Measurements from ENCODE around the gene DNM1. TPM values are rescaled to one million over a fixed set of nuclear protein-coding genes. Genes with fewer than 3 reads are reported as not detected.

Gene DNM1
- total and polyA plus RNA-seq, 4 donors: 1.2 to 23.7 (median 6.1) TPM

GRCh38 chr9:128174062-128174461 lies 29.1 kb upstream of the DNM1 start:
- Histone ChIP-seq H3K9ac (ENCODE audit: insufficient read depth in 1 of 2, low read length in 2 of 2) (no peak overlapping the region), H3K9me3 (ENCODE audit: control insufficient read depth in 4 of 4, insufficient read depth in 3 of 4, low read length in 3 of 4) (peaks cover 0 to 4% (median 0%) of the 10 kb centered on the region in 4 donors), H3K4me1 (ENCODE audit: control insufficient read depth in 5 of 5, insufficient read depth in 5 of 5, low read length in 5 of 5) (no peaks in the 10 kb centered on the region), H3K27ac (ENCODE audit: low read depth in 1 of 2, low read length in 1 of 2) (no peak overlapping the region), H3K27me3 (ENCODE audit: control insufficient read depth in 3 of 3, insufficient read depth in 3 of 3, low read length in 2 of 3) (no peaks in the 10 kb centered on the region), H3K4me3 (no peak overlapping the region), H3K36me3 (ENCODE audit: control insufficient read depth in 4 of 4, insufficient read depth in 4 of 4, low read length in 4 of 4) (peaks cover 31 to 50% (median 36%) of the 10 kb centered on the region in 4 donors)
- TF ChIP-seq CTCF (IDR thresholded peaks at IDR 0.05; ENCODE audit: control extremely low read depth, extremely low read depth): no peak
- 84 to 88% methylated on average over 4 of the region's 4 CpGs for WGBS, 2 donors
- no peak for ATAC-seq (ENCODE audit: insufficient read depth, low FRiP score)
- DNase-seq: no peak

GRCh38 chr9:128175102-128175563 lies 28.0 kb upstream of the DNM1 start:
- H3K36me3 ChIP-seq (ENCODE audit: control insufficient read depth in 4 of 4, insufficient read depth in 4 of 4, low read length in 4 of 4): peaks cover 30 to 46% (median 40%) of the 10 kb centered on the region in 4 donors
- 84 to 93% methylated on average over 8 of the region's 8 CpGs for WGBS, 2 donors
- DNase-seq: no peak

GRCh38 chr9:128175726-128176125 lies 27.5 kb upstream of the DNM1 start:
- H3K27me3 ChIP-seq (ENCODE audit: control insufficient read depth in 3 of 3, insufficient read depth in 3 of 3, low read length in 2 of 3): no peaks in the 10 kb centered on the region
- DNase-seq (no peak), ATAC-seq (ENCODE audit: insufficient read depth, low FRiP score) (no peak)
- no peak overlapping the region for H3K27ac ChIP-seq (ENCODE audit: low read depth in 1 of 2, low read length in 1 of 2)
- H3K4me1 ChIP-seq (ENCODE audit: control insufficient read depth in 5 of 5, insufficient read depth in 5 of 5, low read length in 5 of 5): no peaks in the 10 kb centered on the region
- WGBS, 2 donors: 96 to 97% methylated on average over 2 of the region's 2 CpGs
- no peak overlapping the region for H3K4me3 ChIP-seq
- TF ChIP-seq CTCF (IDR thresholded peaks at IDR 0.05; ENCODE audit: control extremely low read depth, extremely low read depth): no peak
- peaks cover 30 to 52% (median 45%) of the 10 kb centered on the region in 4 donors for H3K36me3 ChIP-seq (ENCODE audit: control insufficient read depth in 4 of 4, insufficient read depth in 4 of 4, low read length in 4 of 4)
- peaks cover 0 to 6% (median 0%) of the 10 kb centered on the region in 4 donors for H3K9me3 ChIP-seq (ENCODE audit: control insufficient read depth in 4 of 4, insufficient read depth in 3 of 4, low read length in 3 of 4)
- H3K9ac ChIP-seq (ENCODE audit: insufficient read depth in 1 of 2, low read length in 2 of 2): no peak overlapping the region

More at GRCh38 chr9:128175102-128175563, 28.0 kb upstream of the DNM1 start:
- no peak overlapping the region for H3K4me3 ChIP-seq
- H3K9ac ChIP-seq (ENCODE audit: insufficient read depth in 1 of 2, low read length in 2 of 2): no peak overlapping the region
- no peaks in the 10 kb centered on the region for H3K27me3 ChIP-seq (ENCODE audit: control insufficient read depth in 3 of 3, insufficient read depth in 3 of 3, low read length in 2 of 3)
- H3K4me1 ChIP-seq (ENCODE audit: control insufficient read depth in 5 of 5, insufficient read depth in 5 of 5, low read length in 5 of 5): no peaks in the 10 kb centered on the region
- ATAC-seq (ENCODE audit: insufficient read depth, low FRiP score): no peak
- peaks cover 0 to 6% (median 0%) of the 10 kb centered on the region in 4 donors for H3K9me3 ChIP-seq (ENCODE audit: control insufficient read depth in 4 of 4, insufficient read depth in 3 of 4, low read length in 3 of 4)
- no peak for TF ChIP-seq CTCF (IDR thresholded peaks at IDR 0.05; ENCODE audit: control extremely low read depth, extremely low read depth)
- no peak overlapping the region for H3K27ac ChIP-seq (ENCODE audit: low read depth in 1 of 2, low read length in 1 of 2)

Data from lung (tissue), 12 donors.